ENCODE data around the gene E2F6. TPM values are rescaled to one million over a fixed set of nuclear protein-coding genes. Genes with fewer than 3 reads are reported as not detected.

The E2F6 gene
- total RNA-seq, 1 donor from 2014 or later: 11.8 TPM

DNA sequence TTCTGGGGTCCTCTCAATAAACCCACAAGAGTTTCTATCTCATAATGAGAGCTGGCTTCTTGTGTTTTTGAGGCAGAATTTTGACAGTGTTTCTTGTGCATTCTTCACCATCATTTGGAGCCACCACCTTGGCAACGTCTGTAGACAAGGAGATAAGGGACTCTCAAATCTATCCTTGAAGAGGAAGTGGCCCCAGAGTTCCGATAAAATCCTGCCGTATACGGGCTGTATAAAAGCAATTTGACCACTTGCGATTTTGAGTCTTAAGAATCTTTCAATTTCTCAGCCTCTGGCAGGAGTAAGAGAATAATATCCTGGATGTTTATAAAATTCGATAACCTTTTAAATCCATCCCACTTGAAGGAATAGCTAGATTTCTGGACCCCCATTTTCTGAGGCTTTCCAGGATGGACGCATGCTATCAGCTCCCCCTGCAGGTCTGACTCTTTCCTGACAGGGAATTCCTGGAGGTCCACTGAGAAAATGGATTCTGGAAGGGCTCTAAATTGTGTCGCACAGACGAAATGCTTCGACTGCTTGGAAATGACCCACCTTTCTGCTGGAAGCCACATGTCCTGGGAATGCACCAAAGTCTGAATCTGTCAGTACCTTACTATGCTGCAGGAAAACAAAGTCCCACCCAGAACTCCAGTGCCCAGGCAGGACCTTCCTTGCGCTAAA, 54.1 kb downstream of the E2F6 start:
- Mint-ChIP-seq H3K4me1 (no peaks in the 10 kb centered on the region), H3K36me3 (ENCODE audit: low read depth) (no peaks in the 10 kb centered on the region)
- no peak for ATAC-seq (ENCODE audit: low read depth)

DNA sequence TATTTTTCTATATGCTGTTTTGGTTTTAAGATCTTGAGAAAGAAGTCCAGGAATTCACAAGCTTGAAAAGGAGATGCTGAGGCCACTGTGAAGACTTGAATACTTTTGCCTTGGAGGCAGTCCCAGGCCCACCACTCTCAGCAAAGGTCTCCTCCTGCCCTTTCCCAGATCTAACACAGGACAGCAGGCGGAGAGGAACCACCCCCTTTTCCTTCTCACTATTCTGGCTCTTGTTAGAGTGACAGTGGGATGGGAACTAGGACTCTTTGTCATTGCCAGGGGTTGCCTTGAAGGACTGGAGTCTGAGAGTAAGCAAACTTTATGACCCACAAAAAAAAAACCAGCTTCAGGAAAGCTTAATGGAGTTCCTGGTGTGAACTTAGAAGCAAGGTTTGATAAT, 54.7 kb downstream of the E2F6 start:
- no peaks in the 10 kb centered on the region for H3K4me1 Mint-ChIP-seq
- no peaks in the 10 kb centered on the region for H3K36me3 Mint-ChIP-seq (ENCODE audit: low read depth)
- ChIA-PET CTCF (interaction anchor here (1.1 to 2.9 kb wide), 5 partner anchors 9 to 579 kb away, joined by 3 to 19 read pairs (median 6); a partner anchor contains a TSS), POLR2A (no interaction called here)
- H3K9me3 Mint-ChIP-seq: no peaks in the 10 kb centered on the region
- H3K4me3 Mint-ChIP-seq: no peak overlapping the region
- no peak overlapping the region for H3K27ac Mint-ChIP-seq
- no peak for DNase-seq
- intact Hi-C loops (cut with micrococcal nuclease): no loop called here
- ATAC-seq (ENCODE audit: low read depth): no peak
- peaks cover 9% of the 10 kb centered on the region for H3K27me3 Mint-ChIP-seq
- TF ChIP-seq, protein P1, sequence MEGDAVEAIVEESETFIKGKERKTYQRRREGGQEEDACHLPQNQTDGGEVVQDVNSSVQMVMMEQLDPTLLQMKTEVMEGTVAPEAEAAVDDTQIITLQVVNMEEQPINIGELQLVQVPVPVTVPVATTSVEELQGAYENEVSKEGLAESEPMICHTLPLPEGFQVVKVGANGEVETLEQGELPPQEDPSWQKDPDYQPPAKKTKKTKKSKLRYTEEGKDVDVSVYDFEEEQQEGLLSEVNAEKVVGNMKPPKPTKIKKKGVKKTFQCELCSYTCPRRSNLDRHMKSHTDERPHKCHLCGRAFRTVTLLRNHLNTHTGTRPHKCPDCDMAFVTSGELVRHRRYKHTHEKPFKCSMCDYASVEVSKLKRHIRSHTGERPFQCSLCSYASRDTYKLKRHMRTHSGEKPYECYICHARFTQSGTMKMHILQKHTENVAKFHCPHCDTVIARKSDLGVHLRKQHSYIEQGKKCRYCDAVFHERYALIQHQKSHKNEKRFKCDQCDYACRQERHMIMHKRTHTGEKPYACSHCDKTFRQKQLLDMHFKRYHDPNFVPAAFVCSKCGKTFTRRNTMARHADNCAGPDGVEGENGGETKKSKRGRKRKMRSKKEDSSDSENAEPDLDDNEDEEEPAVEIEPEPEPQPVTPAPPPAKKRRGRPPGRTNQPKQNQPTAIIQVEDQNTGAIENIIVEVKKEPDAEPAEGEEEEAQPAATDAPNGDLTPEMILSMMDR (IDR thresholded peaks at IDR 0.05): no peak

More for the DNA sequence above, 54.1 kb downstream of the E2F6 start:
- Mint-ChIP-seq H3K9me3 (no peaks in the 10 kb centered on the region), H3K27ac (no peak overlapping the region), H3K4me3 (no peak overlapping the region), H3K27me3 (peaks cover 9% of the 10 kb centered on the region)
- intact Hi-C loops (cut with micrococcal nuclease): loop anchor here (1.0 kb wide), 2 partner anchors 178 to 280 kb away; no protein-coding TSS in a partner anchor
- DNase-seq: no peak
- ChIA-PET CTCF (interaction anchor here (1.1 to 2.9 kb wide), 5 partner anchors 10 to 579 kb away, joined by 3 to 19 read pairs (median 6); a partner anchor contains a TSS), POLR2A (no interaction called here)
- TF ChIP-seq, protein P1 (IDR thresholded peaks at IDR 0.05): no peak

DNA sequence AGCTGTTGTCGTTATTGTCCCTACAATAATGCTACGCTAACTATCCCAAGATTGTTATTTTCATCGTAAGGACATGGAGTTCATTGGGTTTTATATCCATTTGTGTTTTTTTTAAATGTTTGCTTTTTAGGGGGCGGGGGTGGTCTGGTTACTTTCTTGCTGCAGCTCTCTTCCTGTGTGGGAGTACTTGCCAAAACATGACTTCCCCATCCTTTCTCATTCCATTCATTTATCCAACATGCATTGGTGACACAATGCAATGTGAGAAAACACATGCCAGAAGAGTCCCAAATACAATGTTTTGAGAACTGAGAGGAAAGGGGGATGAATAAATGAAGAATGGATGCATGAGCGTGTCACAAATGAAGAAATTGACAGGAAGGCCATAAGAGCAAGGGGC, 55.9 kb downstream of the E2F6 start:
- Mint-ChIP-seq H3K27ac (no peak overlapping the region), H3K9me3 (no peaks in the 10 kb centered on the region), H3K36me3 (ENCODE audit: low read depth) (no peaks in the 10 kb centered on the region), H3K27me3 (peaks cover 9% of the 10 kb centered on the region), H3K4me3 (no peak overlapping the region), H3K4me1 (no peaks in the 10 kb centered on the region)
- ATAC-seq (ENCODE audit: low read depth) (no peak), DNase-seq (no peak)
- CTCF ChIA-PET: interaction anchor here (2.9 kb wide), 1 partner anchor 175 kb away, joined by 16 read pairs; no protein-coding TSS in a partner anchor
- TF ChIP-seq, protein P1 (IDR thresholded peaks at IDR 0.05): no peak
- intact Hi-C loops (cut with micrococcal nuclease): no loop called here
- POLR2A ChIA-PET: no interaction called here

DNA sequence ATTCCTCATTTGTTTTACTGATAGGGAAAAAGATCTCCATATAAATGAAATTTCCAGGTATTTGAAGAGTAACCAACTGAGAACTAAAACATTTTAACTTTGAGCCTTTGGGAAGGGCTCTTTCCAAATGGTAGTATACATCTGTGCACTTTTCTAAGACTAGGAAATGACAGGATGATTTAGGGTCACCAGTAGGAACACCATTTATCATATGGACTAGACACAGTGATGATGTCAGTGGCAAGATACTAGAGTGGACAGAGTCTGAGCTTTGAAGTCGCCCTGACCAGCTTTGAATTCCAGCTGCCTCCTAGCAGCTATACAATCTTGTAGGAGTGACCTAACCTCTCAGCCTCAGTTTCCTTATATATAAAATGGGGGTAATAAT, 56.4 kb downstream of the E2F6 start:
- DNase-seq: no peak
- H3K9me3 Mint-ChIP-seq: no peaks in the 10 kb centered on the region
- ChIA-PET POLR2A (no interaction called here), CTCF (interaction anchor here (2.9 kb wide), 1 partner anchor 175 kb away, joined by 16 read pairs; no protein-coding TSS in a partner anchor)
- H3K4me3 Mint-ChIP-seq: no peak overlapping the region
- H3K4me1 Mint-ChIP-seq: no peaks in the 10 kb centered on the region
- ATAC-seq (ENCODE audit: low read depth): no peak
- TF ChIP-seq, protein P1 (IDR thresholded peaks at IDR 0.05): no peak
- no peaks in the 10 kb centered on the region for H3K36me3 Mint-ChIP-seq (ENCODE audit: low read depth)
- H3K27me3 Mint-ChIP-seq: peaks cover 9% of the 10 kb centered on the region
- intact Hi-C loops (cut with micrococcal nuclease): no loop called here
- no peak overlapping the region for H3K27ac Mint-ChIP-seq

DNA sequence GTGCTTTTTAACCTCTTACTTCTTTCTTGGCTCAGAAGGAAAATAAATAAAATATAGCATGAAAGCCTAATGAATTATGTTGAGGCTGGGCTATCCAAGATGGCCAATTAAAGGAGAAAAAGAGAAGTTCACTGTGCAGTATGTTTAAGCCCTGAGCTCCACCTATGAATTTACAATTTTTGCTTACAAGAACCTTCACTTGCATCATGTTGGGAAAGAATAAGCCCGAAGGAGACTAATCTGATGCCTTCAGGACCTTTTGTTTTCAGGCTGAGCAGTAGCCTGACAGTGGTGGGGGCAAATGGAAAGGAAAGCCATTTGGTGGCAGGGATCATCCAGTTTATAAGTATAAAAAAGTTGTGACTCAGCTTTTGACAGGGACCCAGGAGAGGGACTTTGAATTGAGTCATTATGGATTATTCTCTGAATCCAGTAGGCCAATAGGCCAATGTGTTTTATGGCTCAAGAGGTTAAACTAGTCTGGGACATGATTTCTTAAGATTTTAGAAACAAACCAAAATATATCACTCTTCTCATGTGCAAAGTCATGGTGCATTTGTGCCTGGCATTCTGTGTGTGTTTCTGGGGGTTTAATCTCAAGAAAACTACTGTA, 56.9 kb downstream of the E2F6 start:
- ATAC-seq (ENCODE audit: low read depth): no peak
- CTCF ChIA-PET: interaction anchor here (1.3 kb wide), 1 partner anchor 277 kb away, joined by 4 read pairs; a partner anchor contains a TSS
- H3K4me1 Mint-ChIP-seq: no peaks in the 10 kb centered on the region
- DNase-seq: no peak
- no peaks in the 10 kb centered on the region for H3K9me3 Mint-ChIP-seq
- POLR2A ChIA-PET: no interaction called here
- no peak overlapping the region for H3K27ac Mint-ChIP-seq
- H3K4me3 Mint-ChIP-seq: no peak overlapping the region
- H3K27me3 Mint-ChIP-seq: peaks cover 7% of the 10 kb centered on the region
- no peaks in the 10 kb centered on the region for H3K36me3 Mint-ChIP-seq (ENCODE audit: low read depth)
- TF ChIP-seq, protein P1 (IDR thresholded peaks at IDR 0.05): no peak
- intact Hi-C loops (cut with micrococcal nuclease): no loop called here

Measured in activated B cell treated with CpG ODN at 0.5 μM for 24 hours (primary cell).